Adipose tissue (tissue), 3 donors: Measurements from ENCODE around the gene SOX30. TPM values are rescaled to one million over a fixed set of nuclear protein-coding genes. Genes with fewer than 3 reads are reported as not detected.
"Not testable (repeated sequence)": the region's sequence is repeated elsewhere in the genome, so short reads cannot be mapped to it uniquely, and the experiment has no call there.

Experiments used
- H3K27ac ChIP-seq: one replicate; pipeline ENCODE4 v1.5.1; 2013; ENCODE audit warnings: low read depth, low read length
- WGBS, 3 donors: extraction: QIAGEN DNeasy Blood & Tissue Kit; methylation state at CpG; one replicate each; pipeline ENCODE4 v1.1.7; 2013; 5-methylcytosine and 5-hydroxymethylcytosine counted together
- polyA plus RNA-seq, 3 donors: library from polyadenylated mRNA; stranded (reverse); fragments of 200-250 nt; gene quantifications; one replicate each; pipeline ENCODE4 v1.2.3, GENCODE V29; 2013
- donor health status: healthy with polysubstance abuse.
- donor health status: Bipolar disorder and iron deficiency.
- donor health status: healthy.

The SOX30 gene
- under 1 TPM in 2 of 3 donors, not detected in 1; 0.03 to 0.07 TPM for polyA plus RNA-seq

- WGBS, 3 donors: 83 to 92% (median 83%) methylated on average over 15 of the region's 15 CpGs
- no peak within 1 kb of the TSS for H3K27ac ChIP-seq
These were observed at the start of gene SOX30 for GRCh38 chr5:157652377-157652692. TSS of gene SOX30 (minus strand) at chr5:157652438. CDS start at chr5:157652078, 360 bp downstream.

- not testable (repeated sequence) for H3K27ac ChIP-seq
- WGBS, 3 donors: 69 to 94% (median 79%) methylated on average over 4 of the region's 4 CpGs
These were observed 46.4 kb upstream of the SOX30 start for GRCh38 chr5:157698674-157699073.

- H3K27ac ChIP-seq: not testable (repeated sequence)
- 86 to 96% (median 86%) methylated on average over 3 of the region's 3 CpGs for WGBS, 3 donors
These were observed 43.9 kb upstream of the SOX30 start for GRCh38 chr5:157696154-157696553.

GRCh38 chr5:157693816-157694215 lies 41.6 kb upstream of the SOX30 start:
- WGBS, 3 donors: 88 to 99% (median 93%) methylated on average over 25 of the region's 25 CpGs
- H3K27ac ChIP-seq: not testable (repeated sequence)

GRCh38 chr5:157690690-157691433 lies 38.6 kb upstream of the SOX30 start:
- WGBS, 3 donors: 65 to 79% (median 72%) methylated on average over 48 to 53 of the region's 53 CpGs

GRCh38 chr5:157689942-157690689 lies 37.9 kb upstream of the SOX30 start:
- H3K27ac ChIP-seq: no peak overlapping the region
- WGBS, 3 donors: 60 to 78% (median 65%) methylated on average over 47 to 52 of the region's 52 CpGs

More at GRCh38 chr5:157690690-157691433, 38.6 kb upstream of the SOX30 start:
- H3K27ac ChIP-seq: no peak overlapping the region

GRCh38 chr5:157687198-157687554 lies 34.9 kb upstream of the SOX30 start:
- no peak overlapping the region for H3K27ac ChIP-seq
- WGBS, 3 donors: 75 to 88% (median 86%) methylated on average over 1 of the region's 1 CpG

- WGBS, 3 donors: 79 to 86% (median 81%) methylated on average over 14 of the region's 14 CpGs
- not testable (repeated sequence) for H3K27ac ChIP-seq
These were observed 34.3 kb upstream of the SOX30 start for GRCh38 chr5:157686276-157687197.

GRCh38 chr5:157682257-157682656 lies 30.0 kb upstream of the SOX30 start:
- no peak overlapping the region for H3K27ac ChIP-seq
- 63 to 71% (median 68%) methylated on average over 3 of the region's 3 CpGs for WGBS, 3 donors

GRCh38 chr5:157681048-157681447 lies 28.8 kb upstream of the SOX30 start:
- WGBS, 3 donors: 76 to 83% (median 80%) methylated on average over 4 of the region's 4 CpGs

GRCh38 chr5:157680239-157680638 lies 28.0 kb upstream of the SOX30 start:
- 95 to 96% (median 95%) methylated on average over 2 of the region's 2 CpGs for WGBS, 3 donors

More at GRCh38 chr5:157681048-157681447, 28.8 kb upstream of the SOX30 start:
- no peak overlapping the region for H3K27ac ChIP-seq

GRCh38 chr5:157679801-157680200 lies 27.6 kb upstream of the SOX30 start:
- 94 to 97% (median 95%) methylated on average over 9 of the region's 9 CpGs for WGBS, 3 donors
- H3K27ac ChIP-seq: no peak overlapping the region

More at GRCh38 chr5:157680239-157680638, 28.0 kb upstream of the SOX30 start:
- no peak overlapping the region for H3K27ac ChIP-seq

- no peak overlapping the region for H3K27ac ChIP-seq
- 59 to 76% (median 60%) methylated on average over 3 of the region's 3 CpGs for WGBS, 3 donors
These were observed 25.7 kb upstream of the SOX30 start for GRCh38 chr5:157677931-157678330.

GRCh38 chr5:157674351-157674750 lies 22.1 kb upstream of the SOX30 start:
- WGBS, 3 donors: 87 to 93% (median 89%) methylated on average over 4 of the region's 4 CpGs
- not testable (repeated sequence) for H3K27ac ChIP-seq

- no peak overlapping the region for H3K27ac ChIP-seq
- 88 to 92% (median 91%) methylated on average over 8 of the region's 8 CpGs for WGBS, 3 donors
These were observed 20.7 kb upstream of the SOX30 start for GRCh38 chr5:157672976-157673375.

GRCh38 chr5:157671592-157672330 lies 19.5 kb upstream of the SOX30 start:
- no peak overlapping the region for H3K27ac ChIP-seq
- WGBS, 3 donors: 33 to 38% (median 35%) methylated on average over 57 of the region's 57 CpGs

GRCh38 chr5:157670662-157671591 lies 18.7 kb upstream of the SOX30 start, which contains the start of gene C5orf52:
TSS of gene C5orf52 (plus strand) at chr5:157671533. CDS start at chr5:157671615, 82 bp downstream.
- WGBS, 3 donors: 1% methylated on average over 59 of the region's 59 CpGs

More at GRCh38 chr5:157670662-157671591, 18.7 kb upstream of the SOX30 start, which contains the start of gene C5orf52:
- no peak within 1 kb of the TSS for H3K27ac ChIP-seq
